HEK293T (cell line): ENCODE measurements around the gene AGBL5.

ENCODE experiments used
- CTCF ChIA-PET: fragments of 350-600 bp; formaldehyde crosslinking; extraction: SDS; loops from one replicate; lab custom pipeline; 2021; ENCODE audit warnings: antibody characterized with exemption, inconsistent platforms; lab: Yijun Ruan, JAX
- POLR2A ChIA-PET: fragments of 350-600 bp; formaldehyde crosslinking; extraction: SDS; loops from one replicate; lab custom pipeline; 2020; ENCODE audit warnings: antibody characterized with exemption, inconsistent platforms; lab: Yijun Ruan, JAX
- DNase-seq: peaks from one replicate; pipeline ENCODE4 v3.0.0; 2012; ENCODE audit warnings: mixed read lengths; ENCODE audit errors: extremely low spot score
- ARNT ChIP-seq: fragments of 450-650 bp; IDR thresholded peaks from 2 replicates; pipeline ENCODE4 v1.6.1; 2017; ENCODE audit warnings: mild to moderate bottlenecking
- BHLHE40 ChIP-seq: fragments of 450-650 bp; IDR thresholded peaks from 2 replicates; pipeline ENCODE4 v1.6.1; 2016; ENCODE audit warnings: mild to moderate bottlenecking, moderate library complexity, borderline replicate concordance
- CTBP1 ChIP-seq: fragments of 450-650 bp; IDR thresholded peaks from 2 replicates; pipeline ENCODE4 v1.6.1; 2016; ENCODE audit warnings: borderline replicate concordance
- ELF4 ChIP-seq: fragments of 450-650 bp; IDR thresholded peaks from 2 replicates; pipeline ENCODE4 v1.6.1; 2017; ENCODE audit warnings: antibody characterized with exemption
- FOXA1 ChIP-seq: fragments of 450-650 bp; IDR thresholded peaks from 2 replicates; pipeline ENCODE4 v1.6.1; 2016; ENCODE audit warnings: mild to moderate bottlenecking
- FOXK2 ChIP-seq: fragments of 450-650 bp; IDR thresholded peaks from 2 replicates; pipeline ENCODE4 v1.6.1; 2016; ENCODE audit warnings: mild to moderate bottlenecking
- FOXM1 ChIP-seq: fragments of 450-650 bp; IDR thresholded peaks from 2 replicates; pipeline ENCODE4 v1.6.1; 2017; ENCODE audit warnings: mild to moderate bottlenecking, borderline replicate concordance
- HDGF ChIP-seq: fragments of 450-650 bp; IDR thresholded peaks from 2 replicates; pipeline ENCODE4 v1.6.1; 2017; ENCODE audit warnings: antibody characterized with exemption, borderline replicate concordance
- L3MBTL2 ChIP-seq: fragments of 450-650 bp; conservative IDR thresholded peaks from 2 replicates; pipeline ENCODE4 v1.6.1; 2016; ENCODE audit warnings: mild to moderate bottlenecking
- LEF1 ChIP-seq: fragments of 450-650 bp; IDR thresholded peaks from 2 replicates; pipeline ENCODE4 v1.6.1; 2017; ENCODE audit warnings: mild to moderate bottlenecking, borderline replicate concordance
- NFRKB ChIP-seq: fragments of 450-650 bp; IDR thresholded peaks from 2 replicates; pipeline ENCODE4 v1.6.1; 2016; ENCODE audit warnings: mild to moderate bottlenecking, moderate library complexity
- SP1 ChIP-seq: fragments of 450-650 bp; IDR thresholded peaks from 2 replicates; pipeline ENCODE4 v1.6.1; 2017
- SUZ12 ChIP-seq: fragments of 450-650 bp; IDR thresholded peaks from 2 replicates; pipeline ENCODE4 v1.6.1; 2016; ENCODE audit warnings: mild to moderate bottlenecking
- TARDBP ChIP-seq: fragments of 450-650 bp; IDR thresholded peaks from 2 replicates; pipeline ENCODE4 v1.6.1; 2016
- ZNF384 ChIP-seq: fragments of 450-650 bp; IDR thresholded peaks from 2 replicates; pipeline ENCODE4 v1.6.1; 2016
- TF ChIP-seq, protein P1 (sequence below): fragments of 450-650 bp; IDR thresholded peaks from 2 replicates; pipeline ENCODE4 v1.6.1; 2016

Gene AGBL5

DNA sequence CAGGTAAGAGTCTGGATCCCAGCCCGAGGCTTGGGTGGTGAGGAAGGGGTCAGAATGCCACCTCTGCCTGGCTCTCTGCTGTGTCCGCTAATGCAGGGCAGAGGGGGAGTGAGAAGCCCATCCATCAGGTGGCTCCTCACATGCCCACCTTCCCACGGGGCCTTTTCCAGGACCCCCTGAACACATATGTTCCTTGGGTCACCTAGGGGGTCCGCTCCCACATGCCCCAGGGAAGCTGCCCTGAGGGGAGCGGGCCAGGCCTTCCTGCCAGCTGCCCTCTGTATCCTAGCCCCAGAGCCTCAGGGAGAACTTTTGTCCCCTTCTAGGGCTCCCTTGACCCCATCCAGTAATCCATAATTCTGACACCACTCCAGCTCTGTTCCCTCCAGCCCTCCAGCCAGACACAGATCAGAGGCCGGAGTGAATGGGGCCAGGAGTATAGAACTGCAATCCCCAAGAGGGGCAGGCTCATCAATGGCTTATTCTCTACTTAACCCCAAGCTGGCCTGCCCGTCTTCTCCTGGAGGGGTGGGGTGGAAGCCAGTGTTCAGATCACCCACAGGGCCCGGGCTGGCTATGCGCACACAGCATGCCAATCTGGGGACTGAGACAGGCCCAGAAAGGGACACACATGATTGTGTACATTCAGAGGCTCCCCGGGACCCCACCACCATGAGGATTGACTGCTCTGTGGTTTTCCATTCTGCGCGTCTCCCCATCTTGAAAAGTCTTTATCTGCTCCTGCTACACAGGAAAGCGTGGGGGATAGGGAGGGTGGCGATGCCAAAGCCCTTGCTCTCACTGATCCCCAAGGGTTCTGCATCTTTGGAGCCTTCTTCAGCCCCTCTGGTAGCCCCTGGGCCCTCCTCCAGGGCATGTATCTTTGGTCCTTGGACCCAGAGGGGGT, 28.0 kb downstream of the AGBL5 start:
- ChIA-PET CTCF (no interaction called here), POLR2A (interaction anchor here (1.1 to 7.4 kb wide), 2 partner anchors 7 to 29 kb away, joined by 4 to 76 read pairs; partner anchors contain the start of genes AGBL5 and OST4)
- no peak for DNase-seq
- no peak for TF ChIP-seq ELF4
- no peak for TF ChIP-seq TARDBP
- no peak for TF ChIP-seq FOXA1
- no peak for TF ChIP-seq NFRKB
- TF ChIP-seq ARNT: no peak
- no peak for TF ChIP-seq SP1
- TF ChIP-seq ZNF384: no peak
- TF ChIP-seq HDGF: no peak
- no peak for TF ChIP-seq SUZ12
- no peak for TF ChIP-seq BHLHE40
- no peak for TF ChIP-seq FOXK2
- no peak for TF ChIP-seq LEF1

DNA sequence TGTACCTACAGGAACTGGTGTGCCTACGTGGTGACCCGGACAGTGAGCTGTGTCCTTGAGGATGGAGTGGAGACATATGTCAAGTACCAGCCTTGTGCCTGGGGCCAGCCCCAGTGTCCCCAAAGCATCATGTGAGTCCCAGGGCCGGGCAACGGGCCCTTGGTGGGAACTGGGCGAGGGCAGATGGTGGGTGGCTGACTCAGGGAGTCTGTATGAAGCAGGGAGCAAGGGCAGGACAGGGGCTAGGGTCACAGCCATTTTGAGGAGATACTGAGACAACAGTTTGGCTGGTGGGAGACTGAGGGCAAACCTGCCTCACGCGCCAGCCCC, 28.6 kb downstream of the AGBL5 start:
- ChIA-PET POLR2A (interaction anchor here (1.3 to 7.4 kb wide), 2 partner anchors 8 to 15 kb away, joined by 3 to 76 read pairs; partner anchors contain the start of gene OST4), CTCF (interaction anchor here (2.0 kb wide), 1 partner anchor 21 kb away, joined by 5 read pairs; no protein-coding TSS in a partner anchor)
- TF ChIP-seq LEF1 (no peak), FOXM1 (no peak), ELF4 (no peak), SUZ12 (no peak), SP1 (no peak), FOXA1 (no peak), TARDBP (no peak), NFRKB (no peak), BHLHE40 (no peak), HDGF (no peak), ARNT (no peak), L3MBTL2 (no peak)
- TF ChIP-seq, protein P1, sequence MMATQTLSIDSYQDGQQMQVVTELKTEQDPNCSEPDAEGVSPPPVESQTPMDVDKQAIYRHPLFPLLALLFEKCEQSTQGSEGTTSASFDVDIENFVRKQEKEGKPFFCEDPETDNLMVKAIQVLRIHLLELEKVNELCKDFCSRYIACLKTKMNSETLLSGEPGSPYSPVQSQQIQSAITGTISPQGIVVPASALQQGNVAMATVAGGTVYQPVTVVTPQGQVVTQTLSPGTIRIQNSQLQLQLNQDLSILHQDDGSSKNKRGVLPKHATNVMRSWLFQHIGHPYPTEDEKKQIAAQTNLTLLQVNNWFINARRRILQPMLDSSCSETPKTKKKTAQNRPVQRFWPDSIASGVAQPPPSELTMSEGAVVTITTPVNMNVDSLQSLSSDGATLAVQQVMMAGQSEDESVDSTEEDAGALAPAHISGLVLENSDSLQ: no peak
- DNase-seq: no peak

- POLR2A ChIA-PET: interaction anchor here (0.6 to 7.4 kb wide), 8 partner anchors 8 to 30 kb away, joined by 3 to 76 read pairs (median 4); partner anchors contain the start of genes AGBL5 and OST4
- TF ChIP-seq CTBP1 (no peak), ZNF384 (no peak), NFRKB (no peak), SP1 (no peak), FOXK2 (no peak), TARDBP (no peak), FOXM1 (no peak), L3MBTL2 (no peak), ARNT (no peak), LEF1 (no peak), FOXA1 (no peak)
- no peak for DNase-seq
- CTCF ChIA-PET: interaction anchor here (0.9 to 2.0 kb wide), 3 partner anchors 8 to 222 kb away, joined by 3 to 5 read pairs (median 4); no protein-coding TSS in a partner anchor
Measured at GRCh38 chr2:27080603-27080936, 29.1 kb downstream of the AGBL5 start.

GRCh38 chr2:27081984-27082772, 30.7 kb downstream of the AGBL5 start:
- CTCF ChIA-PET: interaction anchor here (0.5 to 2.0 kb wide), 3 partner anchors 9 to 66 kb away, joined by 3 to 5 read pairs (median 3); no protein-coding TSS in a partner anchor

DNA sequence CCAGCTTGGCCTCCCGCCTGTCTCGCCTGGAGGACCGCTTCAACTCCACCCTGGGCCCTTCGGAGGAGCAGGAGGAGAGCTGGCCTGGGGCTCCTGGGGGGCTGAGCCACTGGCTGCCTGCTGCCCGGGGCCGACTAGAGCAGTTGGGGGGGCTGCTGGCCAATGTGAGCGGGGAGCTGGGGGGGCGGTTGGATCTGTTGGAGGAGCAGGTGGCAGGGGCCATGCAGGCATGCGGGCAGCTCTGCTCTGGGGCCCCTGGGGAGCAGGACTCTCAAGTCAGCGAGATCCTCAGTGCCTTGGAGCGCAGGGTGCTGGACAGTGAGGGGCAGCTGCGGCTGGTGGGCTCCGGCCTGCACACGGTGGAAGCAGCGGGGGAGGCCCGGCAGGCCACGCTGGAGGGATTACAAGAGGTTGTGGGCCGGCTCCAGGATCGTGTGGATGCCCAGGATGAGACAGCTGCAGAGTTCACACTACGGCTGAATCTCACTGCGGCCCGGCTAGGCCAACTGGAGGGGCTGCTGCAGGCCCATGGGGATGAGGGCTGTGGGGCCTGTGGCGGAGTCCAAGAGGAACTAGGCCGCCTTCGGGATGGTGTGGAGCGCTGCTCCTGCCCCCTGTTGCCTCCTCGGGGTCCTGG, 31.4 kb downstream of the AGBL5 start:
- TF ChIP-seq SP1: no peak
- TF ChIP-seq FOXM1: no peak
- TF ChIP-seq NFRKB: no peak
- TF ChIP-seq FOXA1: no peak
- TF ChIP-seq ARNT: no peak
- no peak for TF ChIP-seq HDGF
- TF ChIP-seq ZNF384: no peak
- no peak for TF ChIP-seq TARDBP
- TF ChIP-seq, protein P1: no peak
- CTCF ChIA-PET: interaction anchor here (0.5 to 1.2 kb wide), 3 partner anchors 9 to 66 kb away, joined by 3 to 4 read pairs (median 3); no protein-coding TSS in a partner anchor
- DNase-seq: no peak
- POLR2A ChIA-PET: interaction anchor here (0.9 to 7.4 kb wide), 3 partner anchors 11 to 122 kb away, joined by 3 to 76 read pairs (median 30); partner anchors contain the start of genes AGBL5 and OST4

More at GRCh38 chr2:27081984-27082772, 30.7 kb downstream of the AGBL5 start:
- POLR2A ChIA-PET: interaction anchor here (0.9 to 7.4 kb wide), 5 partner anchors 8 to 122 kb away, joined by 3 to 76 read pairs (median 4); partner anchors contain the start of genes AGBL5 and OST4
- no peak for TF ChIP-seq SUZ12
- TF ChIP-seq SP1: no peak
- TF ChIP-seq TARDBP: no peak
- no peak for TF ChIP-seq BHLHE40
- TF ChIP-seq, protein P1: no peak
- TF ChIP-seq ELF4: no peak
- DNase-seq: no peak
